Hindlimb muscle (tissue), 1 donor: ENCODE data around the gene ZNF185. TPM values are rescaled to one million over a fixed set of nuclear protein-coding genes. Genes with fewer than 3 reads are reported as not detected.

ENCODE experiments used
- DNase-seq: peaks from one replicate; pipeline ENCODE4 v3.0.0-alpha.2; 2013
- polyA plus RNA-seq: library from polyadenylated mRNA; unstranded; fragments of 120-200 nt; gene quantifications from one replicate; pipeline ENCODE4 v1.2.1, GENCODE V29; 2013; ENCODE audit not compliant: insufficient read length

Gene ZNF185
- polyA plus RNA-seq, 1 donor, result 6.0 TPM

DNA sequence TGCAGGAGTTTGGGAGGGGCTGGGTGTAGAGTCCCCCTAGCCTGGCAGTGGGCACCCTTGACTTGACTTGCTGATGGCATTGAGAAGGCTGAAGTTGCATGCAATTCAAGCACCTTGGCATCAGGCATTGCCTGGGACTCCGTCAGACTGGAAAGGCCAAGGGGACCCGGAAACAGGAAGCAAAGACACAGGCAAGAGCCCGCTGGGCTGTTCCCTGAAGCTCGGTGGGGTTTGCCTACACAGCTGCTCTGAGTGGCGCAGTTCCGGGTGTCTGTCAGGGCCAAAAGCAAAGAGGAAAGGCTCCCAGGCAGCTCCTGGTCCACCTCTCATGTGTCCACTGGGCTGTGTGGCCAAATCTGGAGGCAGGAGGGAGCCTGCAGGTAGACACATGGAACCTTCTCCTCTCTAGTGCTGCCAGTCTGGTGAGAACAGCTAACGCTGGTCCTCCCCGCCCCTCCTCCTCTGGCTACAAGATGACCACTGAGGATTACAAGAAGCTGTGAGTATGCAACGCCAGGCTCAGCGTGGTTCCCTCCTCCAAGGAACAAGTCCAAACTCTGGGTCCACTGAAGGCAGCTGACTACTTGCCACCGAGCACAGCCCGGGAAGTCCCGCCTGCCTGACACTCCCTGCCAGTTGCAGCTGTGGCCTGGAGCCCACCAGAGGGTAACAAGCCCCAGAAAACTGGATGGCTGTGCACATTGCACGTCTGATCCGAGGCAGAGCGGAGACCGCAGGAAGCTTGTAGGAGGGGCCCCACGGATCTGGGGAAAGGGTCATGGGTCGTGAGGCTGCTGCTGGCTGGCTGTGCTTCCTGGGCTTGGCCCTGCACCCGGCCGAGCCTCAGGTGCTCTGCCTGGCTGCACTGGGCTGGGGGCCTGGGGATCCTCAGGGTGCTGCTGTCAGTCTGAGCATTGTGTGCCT lies 20.1 kb downstream of the ZNF185 start:
- no peak for DNase-seq

DNA sequence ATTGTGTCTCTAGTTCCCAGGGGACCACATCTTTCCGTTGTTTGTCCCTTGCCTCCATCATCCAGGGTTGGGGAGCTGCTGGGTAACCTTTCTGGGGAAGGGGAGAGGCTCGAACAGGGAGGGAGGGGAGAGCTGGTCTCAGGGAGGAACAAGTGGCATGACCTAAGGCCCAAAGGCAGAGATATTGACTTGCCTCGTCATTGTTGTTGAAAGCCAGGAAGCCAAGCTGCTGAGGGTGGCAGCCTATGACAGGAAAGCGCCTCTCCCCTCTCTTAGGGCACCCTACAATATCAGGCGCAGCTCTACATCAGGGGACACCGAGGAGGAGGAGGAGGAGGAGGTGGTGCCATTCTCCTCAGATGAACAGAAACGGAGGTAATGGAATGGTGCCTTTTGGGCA lies 20.8 kb downstream of the ZNF185 start:
- DNase-seq, result no peak

DNA sequence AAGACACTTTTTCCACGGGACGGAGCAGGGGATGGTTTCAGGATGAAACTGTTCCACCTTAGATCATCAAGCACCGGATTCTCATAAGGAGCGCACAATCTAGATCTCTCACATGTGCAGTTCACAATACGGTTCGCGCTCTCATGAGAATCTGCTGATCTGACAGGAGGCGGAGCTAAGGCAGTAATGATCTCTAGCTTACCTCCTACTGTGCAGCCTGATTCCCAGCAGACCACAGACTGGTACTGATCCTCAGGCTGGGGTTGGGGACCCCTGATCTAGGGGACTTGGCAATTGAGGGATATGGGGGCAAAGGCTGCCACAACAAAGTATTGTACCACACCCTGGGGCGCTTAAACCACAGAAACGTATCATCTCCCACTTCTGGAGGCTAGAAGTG lies 25.7 kb downstream of the ZNF185 start:
- DNase-seq, result no peak

- no peak for DNase-seq
These were observed 28.0 kb downstream of the ZNF185 start for GRCh38 chrX:152925835-152926234.

GRCh38 chrX:152926279-152926678 lies 28.4 kb downstream of the ZNF185 start:
- DNase-seq, result peak; percentile 44

- DNase-seq, result no peak
These were observed 29.1 kb downstream of the ZNF185 start for GRCh38 chrX:152926923-152927322.

GRCh38 chrX:152927858-152928760 lies 30.2 kb downstream of the ZNF185 start:
- no peak for DNase-seq

GRCh38 chrX:152928761-152929400 lies 31.0 kb downstream of the ZNF185 start:
- no peak for DNase-seq

DNA sequence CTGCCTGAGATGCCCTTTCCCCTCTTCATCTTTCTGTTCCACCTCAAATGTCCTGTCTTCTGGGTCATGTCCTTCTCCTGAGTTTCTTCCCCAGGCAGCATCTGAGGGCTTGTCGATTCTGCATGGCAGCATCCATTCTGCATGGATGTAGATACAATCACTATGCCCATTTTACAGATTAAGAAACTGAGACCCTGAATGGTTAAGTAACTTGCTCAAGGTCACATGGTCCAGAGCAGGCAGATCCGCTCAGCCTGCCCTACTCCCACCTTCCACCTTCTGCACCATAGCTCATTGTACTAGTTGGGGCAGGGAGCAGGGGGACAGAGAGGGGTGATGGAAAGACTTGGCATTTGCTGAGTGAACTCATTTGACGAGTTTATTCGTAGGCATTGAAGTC lies 32.0 kb downstream of the ZNF185 start:
- no peak for DNase-seq

DNA sequence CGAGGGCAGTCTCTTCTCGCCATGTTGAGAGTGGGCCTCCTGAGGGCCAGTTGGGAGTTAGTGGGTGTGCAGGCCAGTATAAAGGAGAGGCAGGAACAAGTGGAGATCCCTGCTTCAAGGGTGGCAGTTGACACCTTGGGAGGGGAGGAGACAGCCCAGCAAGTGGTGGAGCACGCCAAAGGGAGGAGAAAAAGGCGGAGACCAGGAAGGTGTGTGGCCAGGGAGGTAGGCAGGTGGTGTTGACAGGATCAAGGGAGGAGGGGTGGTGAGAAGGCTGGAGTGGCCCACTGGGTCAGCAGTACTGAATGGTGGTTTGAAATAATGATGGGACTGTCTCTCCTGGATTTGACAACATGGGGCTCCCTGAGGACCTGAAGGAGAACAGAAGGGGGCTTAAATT lies 32.6 kb downstream of the ZNF185 start:
- no peak for DNase-seq

GRCh38 chrX:152932144-152932543 lies 34.3 kb downstream of the ZNF185 start:
- no peak for DNase-seq

GRCh38 chrX:152932598-152933175 lies 34.8 kb downstream of the ZNF185 start:
- no peak for DNase-seq

DNA sequence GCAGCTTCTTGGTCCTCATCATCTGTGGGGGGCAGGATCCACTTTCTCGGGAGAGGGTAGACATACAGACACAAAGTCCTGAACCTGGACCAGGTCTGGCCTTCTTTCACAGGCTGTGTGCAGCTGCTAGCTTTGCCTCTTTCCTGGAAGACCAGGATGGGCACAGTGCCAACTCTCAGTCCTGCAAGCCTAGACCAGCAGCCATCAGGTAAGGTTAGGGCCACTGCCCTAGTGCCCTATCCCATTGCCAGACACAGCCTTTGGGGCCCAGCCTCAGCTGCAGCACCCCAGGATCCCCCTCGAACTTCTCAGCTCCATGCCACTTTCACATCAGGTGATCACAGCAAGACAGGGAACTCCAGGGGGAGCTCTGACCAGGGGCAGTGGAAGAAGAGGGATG lies 38.4 kb downstream of the ZNF185 start:
- DNase-seq, result no peak

GRCh38 chrX:152937236-152937635 lies 39.4 kb downstream of the ZNF185 start:
- no peak for DNase-seq

GRCh38 chrX:152941328-152942076 lies 43.6 kb downstream of the ZNF185 start:
- peak; percentile 88 for DNase-seq

GRCh38 chrX:152942077-152942442 lies 44.2 kb downstream of the ZNF185 start:
- DNase-seq, result no peak

GRCh38 chrX:152943826-152944225 lies 46.0 kb downstream of the ZNF185 start:
- no peak for DNase-seq

GRCh38 chrX:152945021-152945979 lies 47.4 kb downstream of the ZNF185 start:
- no peak for DNase-seq

- no peak for DNase-seq
These were observed 48.8 kb downstream of the ZNF185 start for GRCh38 chrX:152946681-152947080.
